NT2/D1 (cell line): ENCODE data around the gene ITGA2B.
"Not testable (repeated sequence)": the region's sequence is repeated elsewhere in the genome, so short reads cannot be mapped to it uniquely, and the experiment has no call there.

Experiments
- DNase-seq: peaks from one replicate; pipeline ENCODE4 v3.0.0-alpha.2; 2011; ENCODE audit warnings: low read depth, low spot score
- H3K27me3 ChIP-seq: 2 replicates; pipeline ENCODE4 v1.6.0; 2011; ENCODE audit warnings: mild to moderate bottlenecking; ENCODE audit not compliant: insufficient read length, insufficient read depth
- H3K36me3 ChIP-seq: 2 replicates; pipeline ENCODE4 v1.6.1; 2011; ENCODE audit warnings: mild to moderate bottlenecking, low read length, mixed read lengths; ENCODE audit not compliant: insufficient read depth, insufficient read length
- H3K4me1 ChIP-seq: 2 replicates; pipeline ENCODE4 v1.5.1; 2011; ENCODE audit not compliant: insufficient read depth, insufficient read length
- H3K4me3 ChIP-seq: 2 replicates; pipeline ENCODE4 v1.5.1; 2011; ENCODE audit warnings: low read depth; ENCODE audit not compliant: insufficient read length
- H3K9ac ChIP-seq: 2 replicates; pipeline ENCODE4 v1.6.0; 2011; ENCODE audit warnings: low read depth; ENCODE audit not compliant: insufficient read length
- H3K9me3 ChIP-seq: 2 replicates; pipeline ENCODE4 v1.5.1; 2011; ENCODE audit warnings: mild to moderate bottlenecking, low read length; ENCODE audit not compliant: insufficient read depth
- SUZ12 ChIP-seq: IDR thresholded peaks from 2 replicates; pipeline ENCODE4 v1.6.1; 2011; ENCODE audit not compliant: insufficient read length, insufficient read depth; ENCODE audit errors: extremely low read depth
- YY1 ChIP-seq: IDR thresholded peaks from 2 replicates; pipeline ENCODE4 v1.6.1; 2011; ENCODE audit not compliant: insufficient read length, insufficient read depth
- ZNF274 ChIP-seq: IDR thresholded peaks from 2 replicates; pipeline ENCODE4 v1.6.1; 2011; ENCODE audit warnings: mild to moderate bottlenecking, low read depth, low read length

The ITGA2B gene

DNA sequence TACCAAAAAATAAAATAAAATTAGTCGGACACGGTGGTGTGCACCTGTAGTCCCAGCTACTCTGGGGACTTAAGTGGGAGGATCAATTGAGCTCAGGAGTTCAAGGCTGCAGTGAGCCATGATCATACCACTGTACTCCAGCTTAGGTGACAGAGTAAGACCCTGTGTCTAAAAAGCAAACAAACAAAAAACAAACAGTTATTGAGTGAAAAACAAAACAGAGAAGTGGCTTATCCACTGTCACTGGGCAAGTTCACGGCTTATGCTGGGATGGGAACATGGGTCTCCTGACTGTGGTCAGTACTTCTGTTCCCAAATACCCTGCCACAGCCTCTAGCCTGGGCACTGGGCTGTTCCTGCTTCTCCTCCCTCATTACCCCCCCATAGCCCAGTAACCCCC lies 53.9 kb downstream of the ITGA2B start:
- no peak for DNase-seq
- H3K9ac ChIP-seq = no peak overlapping the region
- no peaks in the 10 kb centered on the region for H3K9me3 ChIP-seq
- H3K4me3 ChIP-seq = no peak overlapping the region
- TF ChIP-seq ZNF274 (no peak), YY1 (no peak), SUZ12 (no peak)
- H3K27me3 ChIP-seq = peaks cover 2% of the 10 kb centered on the region
- peaks cover 4% of the 10 kb centered on the region for H3K4me1 ChIP-seq
- H3K36me3 ChIP-seq = no peaks in the 10 kb centered on the region

DNA sequence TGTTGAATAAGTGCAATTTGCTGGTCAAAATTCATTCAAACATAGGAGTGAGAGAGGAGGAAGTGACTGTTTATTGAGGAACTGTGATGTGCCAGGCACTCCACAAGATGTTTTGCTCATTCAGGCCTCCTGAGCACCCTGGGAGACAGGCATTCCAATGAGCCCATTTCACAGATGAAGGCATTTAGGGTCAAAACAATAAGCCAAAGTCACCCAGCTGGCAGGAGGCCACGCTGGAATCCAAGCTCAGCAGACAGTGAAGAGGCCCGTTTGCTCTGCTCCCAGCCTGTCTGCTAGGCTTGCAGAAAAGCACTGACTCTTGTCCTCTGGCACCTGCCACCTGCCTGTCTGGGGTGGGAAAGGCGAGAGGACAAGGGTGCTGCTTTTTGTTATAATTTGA lies 54.7 kb downstream of the ITGA2B start:
- no peak overlapping the region for H3K4me3 ChIP-seq
- H3K27me3 ChIP-seq = no peaks in the 10 kb centered on the region
- no peaks in the 10 kb centered on the region for H3K9me3 ChIP-seq
- no peak for DNase-seq
- peaks cover 4% of the 10 kb centered on the region for H3K4me1 ChIP-seq
- H3K9ac ChIP-seq = no peak overlapping the region
- H3K36me3 ChIP-seq = no peaks in the 10 kb centered on the region
- TF ChIP-seq SUZ12 (no peak), YY1 (no peak), ZNF274 (no peak)

DNA sequence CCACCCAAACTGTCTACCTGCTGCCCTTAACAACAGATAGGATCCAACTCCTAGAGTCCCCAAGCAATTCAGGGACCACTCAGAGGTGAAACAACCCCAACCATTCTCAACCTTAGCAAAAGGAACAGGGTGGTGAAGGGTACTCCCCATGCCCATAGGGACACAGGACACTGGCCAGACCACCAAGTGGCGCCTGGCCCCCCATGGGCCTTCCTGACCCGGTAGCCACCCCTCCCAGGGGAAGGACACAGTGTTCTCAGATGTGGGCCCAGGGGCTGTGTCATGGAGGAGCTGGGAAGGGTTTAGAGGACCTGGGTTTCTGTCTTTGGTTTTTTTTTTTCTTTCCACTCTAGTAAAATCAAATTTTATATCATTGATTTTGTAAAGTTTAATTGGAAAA lies 55.1 kb downstream of the ITGA2B start:
- Histone ChIP-seq H3K27me3 (no peaks in the 10 kb centered on the region), H3K9ac (no peak overlapping the region), H3K4me3 (no peak overlapping the region), H3K9me3 (no peaks in the 10 kb centered on the region), H3K36me3 (no peaks in the 10 kb centered on the region), H3K4me1 (peaks cover 4% of the 10 kb centered on the region)
- TF ChIP-seq YY1 (no peak), ZNF274 (no peak), SUZ12 (no peak)
- DNase-seq = no peak

DNA sequence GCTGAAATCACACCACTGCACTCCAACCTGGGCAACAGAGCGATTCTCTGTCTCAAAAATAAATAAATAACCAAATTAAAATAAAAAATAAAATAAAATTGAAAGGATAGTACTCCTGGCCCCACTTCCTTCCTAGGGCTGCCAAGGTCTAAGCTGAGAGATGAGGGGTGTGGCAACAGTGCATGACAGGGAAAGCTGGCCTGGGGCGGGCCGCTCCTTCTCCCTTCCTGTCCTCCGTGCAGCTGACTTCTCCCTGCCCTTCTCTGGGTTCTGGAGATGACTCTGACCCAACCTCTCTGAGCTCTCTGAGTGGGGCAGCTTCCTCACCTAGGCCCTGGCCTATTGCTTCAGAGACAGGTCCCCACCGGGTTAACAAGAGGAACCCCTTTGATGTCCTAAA lies 56.1 kb downstream of the ITGA2B start:
- Histone ChIP-seq H3K9ac (no peak overlapping the region), H3K36me3 (no peaks in the 10 kb centered on the region), H3K4me1 (peaks cover 8% of the 10 kb centered on the region), H3K4me3 (no peak overlapping the region), H3K27me3 (no peaks in the 10 kb centered on the region), H3K9me3 (no peaks in the 10 kb centered on the region)
- TF ChIP-seq SUZ12 (no peak), YY1 (no peak)
- no peak for DNase-seq

DNA sequence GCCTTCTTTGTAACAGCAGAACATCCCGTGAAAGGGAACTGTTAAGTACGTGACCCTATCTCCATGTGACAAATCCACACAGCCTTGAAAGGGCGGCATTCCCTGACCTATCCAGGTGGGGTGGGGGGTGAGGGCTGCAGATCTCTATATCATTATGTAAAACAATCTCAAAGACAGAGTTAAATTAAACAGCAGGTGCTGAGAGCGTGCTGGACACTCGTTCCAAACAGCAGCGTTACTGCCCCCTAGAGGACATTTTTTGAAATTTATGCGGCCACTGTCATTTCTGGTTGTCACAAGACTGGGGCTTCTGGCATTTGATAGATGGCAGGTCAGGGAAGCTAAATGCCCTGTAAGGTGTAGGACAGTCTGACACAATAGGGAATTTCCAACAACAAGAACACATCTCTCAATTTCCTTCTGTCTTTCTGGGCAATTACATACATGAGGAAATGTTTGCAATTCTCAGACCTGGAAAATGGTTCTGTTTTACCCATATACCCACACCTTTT lies 58.1 kb downstream of the ITGA2B start:
- H3K9me3 ChIP-seq = no peaks in the 10 kb centered on the region
- no peak overlapping the region for H3K9ac ChIP-seq
- no peaks in the 10 kb centered on the region for H3K36me3 ChIP-seq
- no peaks in the 10 kb centered on the region for H3K27me3 ChIP-seq
- DNase-seq = no peak
- TF ChIP-seq ZNF274 (no peak), SUZ12 (no peak), YY1 (no peak)
- no peak overlapping the region for H3K4me3 ChIP-seq
- peaks cover 10% of the 10 kb centered on the region for H3K4me1 ChIP-seq

DNA sequence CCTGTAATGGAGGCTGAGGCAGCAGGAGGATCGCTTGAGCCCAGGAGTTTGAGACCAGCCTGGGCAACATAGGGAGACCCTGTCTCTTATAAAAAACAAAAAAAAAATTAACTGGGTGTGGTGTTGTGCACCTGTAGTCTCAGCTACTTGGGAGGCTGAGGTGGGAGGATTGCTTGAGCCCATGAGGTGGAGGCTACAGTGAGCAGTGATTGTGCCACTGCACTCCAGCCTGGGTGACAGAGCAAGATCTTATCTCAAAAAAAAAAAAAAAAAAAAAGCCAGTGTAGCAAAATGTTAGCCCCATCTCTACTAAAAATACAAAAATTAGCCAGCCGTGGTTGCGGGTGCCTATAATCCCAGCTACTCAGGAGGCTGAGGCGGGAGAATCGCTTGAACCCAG lies 59.2 kb downstream of the ITGA2B start:
- H3K9ac ChIP-seq, H3K36me3 ChIP-seq, DNase-seq, H3K4me3 ChIP-seq, H3K27me3 ChIP-seq, H3K4me1 ChIP-seq, H3K9me3 ChIP-seq: not testable (repeated sequence)

DNA sequence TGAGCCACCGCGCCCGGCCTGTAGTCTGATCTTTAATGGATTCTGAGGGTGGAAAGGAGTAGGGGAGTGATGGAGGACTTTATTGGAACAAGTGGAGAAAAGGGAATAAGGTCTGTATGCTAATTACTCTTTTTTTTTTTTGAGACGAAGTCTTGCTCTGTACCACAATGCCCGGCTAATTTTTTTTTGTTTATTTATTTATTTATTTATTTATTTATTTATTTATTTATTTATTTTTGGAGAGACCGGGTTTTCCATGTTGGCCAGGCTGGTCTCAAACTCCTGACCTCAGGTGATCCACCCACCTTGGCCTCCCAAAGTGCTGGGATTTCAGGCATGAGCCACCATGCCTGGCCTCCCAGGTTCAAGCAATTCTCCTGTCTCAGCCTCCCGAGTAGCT lies 59.9 kb downstream of the ITGA2B start:
- DNase-seq, H3K4me3 ChIP-seq, H3K4me1 ChIP-seq, H3K27me3 ChIP-seq, H3K9me3 ChIP-seq, H3K9ac ChIP-seq, H3K36me3 ChIP-seq: not testable (repeated sequence)

DNA sequence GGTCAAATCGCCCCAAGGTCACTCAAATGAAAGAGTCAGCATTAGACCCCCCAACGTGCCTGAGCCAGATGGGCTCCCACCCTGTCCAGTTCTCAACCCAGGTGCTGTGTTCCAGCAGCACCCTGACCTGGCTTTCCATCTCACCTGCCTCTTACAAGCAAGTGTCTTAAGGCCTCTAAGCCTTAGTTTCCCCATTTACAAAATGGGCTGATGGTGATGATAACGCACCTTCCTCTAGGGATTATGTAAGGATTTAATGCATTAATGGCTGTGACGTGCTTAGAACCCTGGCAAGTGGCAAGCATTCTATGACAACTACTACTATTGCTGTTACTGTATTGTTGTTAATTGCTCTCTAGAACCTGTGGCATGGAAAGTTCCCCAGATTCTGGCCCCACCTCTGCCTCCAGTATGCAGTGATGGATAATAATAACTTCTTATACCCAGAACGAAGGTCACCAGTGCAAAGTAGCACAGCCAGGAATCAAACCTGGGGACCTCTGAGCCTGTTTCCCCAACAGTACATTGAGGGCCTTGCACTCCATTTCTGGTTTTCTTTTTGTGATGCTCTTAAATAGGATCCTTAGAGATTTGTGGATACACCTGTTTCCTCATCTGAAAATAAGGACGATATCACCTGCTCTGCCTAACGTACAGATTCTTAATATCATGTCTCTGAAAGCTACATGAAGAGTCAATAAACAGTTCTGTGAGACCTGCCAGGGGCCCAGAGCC lies 61.6 kb downstream of the ITGA2B start:
- Histone ChIP-seq H3K36me3 (peaks cover 6% of the 10 kb centered on the region), H3K27me3 (no peaks in the 10 kb centered on the region), H3K4me3 (no peak overlapping the region), H3K9ac (no peak overlapping the region), H3K9me3 (no peaks in the 10 kb centered on the region), H3K4me1 (peaks cover 6% of the 10 kb centered on the region)
- TF ChIP-seq SUZ12 (no peak), ZNF274 (no peak), YY1 (no peak)
- no peak for DNase-seq
